RWPE2 (cell line): ENCODE measurements around the gene SFSWAP.
"Not testable (repeated sequence)": the region's sequence is repeated elsewhere in the genome, so short reads cannot be mapped to it uniquely, and the experiment has no call there.

Experiments
- ATAC-seq: fragments of 200-7000 bp; cut with Tn5 transposase; 3 replicates; pipeline ENCODE4 v1.9.1; 2021; ENCODE audit warnings: low read depth
- DNase-seq: peaks from one replicate; pipeline ENCODE4 v3.0.0-alpha.2; 2020; ENCODE audit warnings: low spot score
- H3K27ac ChIP-seq: fragments of 450-650 bp; 2 replicates; pipeline ENCODE4 v1.5.1; 2017; ENCODE audit warnings: mild to moderate bottlenecking; ENCODE audit not compliant: poor library complexity, severe bottlenecking
- H3K27me3 ChIP-seq: fragments of 250-450 bp; sonication (Bioruptor Pico); 2 replicates; pipeline ENCODE4 v1.5.1; 2021; ENCODE audit warnings: mild to moderate bottlenecking, moderate library complexity; ENCODE audit not compliant: insufficient read depth, poor library complexity, severe bottlenecking
- H3K36me3 ChIP-seq: fragments of 250-450 bp; sonication (Bioruptor Pico); 2 replicates; pipeline ENCODE4 v1.5.1; 2020; ENCODE audit warnings: low read depth, mild to moderate bottlenecking, moderate library complexity
- H3K4me1 ChIP-seq: fragments of 250-450 bp; sonication (Bioruptor Pico); 2 replicates; pipeline ENCODE4 v1.5.1; 2021; ENCODE audit warnings: mild to moderate bottlenecking, moderate library complexity; ENCODE audit not compliant: insufficient read depth, poor library complexity, severe bottlenecking
- H3K4me3 ChIP-seq: fragments of 250-450 bp; sonication (Bioruptor Pico); 2 replicates; pipeline ENCODE4 v1.5.1; 2021; ENCODE audit warnings: mild to moderate bottlenecking, moderate library complexity; ENCODE audit not compliant: severe bottlenecking
- H3K9me3 ChIP-seq: fragments of 250-450 bp; sonication (Bioruptor Pico); 2 replicates; pipeline ENCODE4 v1.5.1; 2021; ENCODE audit warnings: mild to moderate bottlenecking, moderate library complexity; ENCODE audit not compliant: severe bottlenecking
- TF ChIP-seq, protein P1 (sequence below): fragments of 450-650 bp; IDR thresholded peaks from one replicate; pipeline ENCODE4 v1.5.1; 2017; ENCODE audit warnings: mild to moderate bottlenecking, moderate library complexity; ENCODE audit not compliant: poor library complexity, severe bottlenecking

SFSWAP gene

GRCh38 chr12:131774576-131775391 is 63.9 kb downstream of the SFSWAP start:
- DNase-seq, result no peak
- H3K36me3 ChIP-seq, result peaks cover 75% of the 10 kb centered on the region
- no peaks in the 10 kb centered on the region for H3K9me3 ChIP-seq
- peaks cover 14% of the 10 kb centered on the region for H3K4me1 ChIP-seq
- peak; percentile 20; the same call in 2 of the 3 replicates for ATAC-seq
- H3K4me3 ChIP-seq, result no peak overlapping the region
- TF ChIP-seq, protein P1, sequence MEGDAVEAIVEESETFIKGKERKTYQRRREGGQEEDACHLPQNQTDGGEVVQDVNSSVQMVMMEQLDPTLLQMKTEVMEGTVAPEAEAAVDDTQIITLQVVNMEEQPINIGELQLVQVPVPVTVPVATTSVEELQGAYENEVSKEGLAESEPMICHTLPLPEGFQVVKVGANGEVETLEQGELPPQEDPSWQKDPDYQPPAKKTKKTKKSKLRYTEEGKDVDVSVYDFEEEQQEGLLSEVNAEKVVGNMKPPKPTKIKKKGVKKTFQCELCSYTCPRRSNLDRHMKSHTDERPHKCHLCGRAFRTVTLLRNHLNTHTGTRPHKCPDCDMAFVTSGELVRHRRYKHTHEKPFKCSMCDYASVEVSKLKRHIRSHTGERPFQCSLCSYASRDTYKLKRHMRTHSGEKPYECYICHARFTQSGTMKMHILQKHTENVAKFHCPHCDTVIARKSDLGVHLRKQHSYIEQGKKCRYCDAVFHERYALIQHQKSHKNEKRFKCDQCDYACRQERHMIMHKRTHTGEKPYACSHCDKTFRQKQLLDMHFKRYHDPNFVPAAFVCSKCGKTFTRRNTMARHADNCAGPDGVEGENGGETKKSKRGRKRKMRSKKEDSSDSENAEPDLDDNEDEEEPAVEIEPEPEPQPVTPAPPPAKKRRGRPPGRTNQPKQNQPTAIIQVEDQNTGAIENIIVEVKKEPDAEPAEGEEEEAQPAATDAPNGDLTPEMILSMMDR, result no peak
- peak overlapping the region; percentile 43 for H3K27ac ChIP-seq
- no peaks in the 10 kb centered on the region for H3K27me3 ChIP-seq

DNA sequence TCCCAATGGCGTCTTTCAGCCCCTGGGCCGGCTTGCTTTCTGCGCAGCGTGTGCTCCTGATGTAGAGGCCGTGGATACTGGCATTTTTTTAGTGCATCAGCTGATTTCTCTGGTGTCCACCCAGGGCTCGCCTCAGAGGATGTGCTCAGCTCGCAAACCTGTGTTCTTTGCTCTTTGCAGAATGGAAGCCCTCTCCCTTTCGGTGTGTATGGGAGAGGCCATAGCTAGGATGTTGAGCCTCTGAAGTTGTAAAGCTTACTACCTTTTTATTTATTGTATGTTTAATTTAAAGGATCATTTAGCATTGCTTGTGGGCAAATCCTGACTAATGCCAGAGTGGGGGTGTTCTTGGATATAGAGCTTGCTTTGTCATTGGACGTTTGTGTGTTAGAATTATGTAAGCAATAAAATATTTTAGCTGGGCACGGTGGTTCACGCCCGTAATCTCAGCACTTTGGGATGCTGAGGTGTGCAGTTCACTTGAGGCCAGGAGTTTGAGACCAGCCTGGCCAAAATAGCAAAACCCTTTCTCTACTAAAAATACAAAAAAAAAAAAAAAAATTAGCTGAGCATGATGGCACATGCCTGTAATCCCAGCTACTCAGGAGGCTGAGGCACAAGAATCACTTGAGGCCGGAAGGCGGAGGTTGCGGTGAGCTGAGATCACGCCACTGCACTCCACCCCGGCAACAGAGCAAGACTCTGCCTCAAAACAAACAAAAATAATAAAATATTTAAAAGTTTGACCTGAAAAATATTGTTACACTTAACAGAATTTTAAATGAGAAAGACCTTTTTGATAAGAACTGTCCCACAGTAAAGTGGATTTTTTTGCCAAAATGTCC is 64.7 kb downstream of the SFSWAP start:
- Histone ChIP-seq H3K27ac (peak overlapping the region; percentile 43), H3K27me3 (no peaks in the 10 kb centered on the region), H3K4me1 (peaks cover 14% of the 10 kb centered on the region), H3K9me3 (no peaks in the 10 kb centered on the region), H3K36me3 (peaks cover 75% of the 10 kb centered on the region), H3K4me3 (no peak overlapping the region)
- no peak for DNase-seq
- peak; percentile 68 for ATAC-seq
- TF ChIP-seq, protein P1, result no peak

DNA sequence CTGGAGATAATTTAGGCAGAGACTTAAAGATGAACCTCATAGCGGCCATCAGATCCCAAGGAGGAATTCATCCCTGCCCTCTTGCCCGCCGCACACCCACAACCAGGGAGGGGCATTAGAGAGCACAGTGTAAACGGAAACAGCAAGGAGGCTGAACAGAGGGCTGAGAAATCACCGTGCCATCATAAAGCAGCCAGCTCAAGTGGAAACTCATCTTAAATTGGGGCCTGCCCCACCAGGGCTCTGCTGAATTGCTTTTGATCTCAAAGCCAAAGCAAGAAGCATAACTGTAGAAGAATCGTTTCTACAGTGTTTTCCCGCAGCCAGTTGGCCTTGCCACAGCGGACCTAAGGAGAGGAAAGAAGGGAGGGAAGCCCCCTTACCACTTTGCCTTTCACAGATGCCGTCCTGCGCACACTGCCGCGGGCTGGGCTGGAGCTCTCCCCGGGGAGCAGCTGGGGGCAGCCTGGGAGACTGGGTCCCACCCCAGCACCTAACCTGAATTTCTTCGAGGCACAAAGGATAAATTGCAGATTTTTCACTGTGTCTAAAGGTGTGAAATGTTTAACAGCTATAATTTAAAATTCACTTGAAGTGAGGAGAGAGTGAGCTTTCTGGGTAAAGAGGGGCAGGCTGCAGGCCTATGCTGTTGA is 65.5 kb downstream of the SFSWAP start:
- Histone ChIP-seq H3K27ac (peak overlapping the region; percentile 43), H3K9me3 (no peaks in the 10 kb centered on the region), H3K36me3 (peaks cover 75% of the 10 kb centered on the region), H3K4me1 (peaks cover 14% of the 10 kb centered on the region), H3K27me3 (no peaks in the 10 kb centered on the region), H3K4me3 (no peak overlapping the region)
- TF ChIP-seq, protein P1, result no peak
- ATAC-seq, result no peak
- DNase-seq, result no peak

DNA sequence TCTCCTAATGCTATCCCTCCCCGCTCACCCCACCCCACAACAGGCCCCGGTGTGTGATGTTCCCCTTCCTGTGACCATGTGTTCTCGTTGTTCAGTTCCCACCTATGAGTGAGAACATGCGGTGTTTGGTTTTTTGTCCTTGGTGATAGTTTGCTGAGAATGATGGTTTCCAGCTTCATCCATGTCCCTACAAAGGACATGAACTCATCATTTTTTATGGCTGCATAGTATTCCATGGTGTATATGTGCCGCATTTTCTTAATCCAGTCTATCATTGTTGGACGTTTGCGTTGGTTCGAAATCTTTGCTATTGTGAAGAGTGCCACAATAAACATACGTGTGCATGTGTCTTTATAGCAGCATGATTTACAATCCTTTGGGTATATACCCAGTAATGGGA is 66.4 kb downstream of the SFSWAP start:
- not testable (repeated sequence) for H3K4me3 ChIP-seq, H3K9me3 ChIP-seq, H3K27me3 ChIP-seq, ATAC-seq, DNase-seq, H3K27ac ChIP-seq
- H3K36me3 ChIP-seq, result peaks cover 77% of the 10 kb centered on the region
- peaks cover 16% of the 10 kb centered on the region for H3K4me1 ChIP-seq

- H3K36me3 ChIP-seq, result peaks cover 85% of the 10 kb centered on the region
- no peak for DNase-seq
- ATAC-seq, result no peak
- H3K27me3 ChIP-seq, result no peaks in the 10 kb centered on the region
- TF ChIP-seq, protein P1, result no peak
- H3K27ac ChIP-seq, result no peak overlapping the region
- H3K9me3 ChIP-seq, result no peaks in the 10 kb centered on the region
- H3K4me3 ChIP-seq, result no peak overlapping the region
- peaks cover 32% of the 10 kb centered on the region for H3K4me1 ChIP-seq
Observed at GRCh38 chr12:131779027-131779426, 68.1 kb downstream of the SFSWAP start.
